ENCODE results near the gene MCRIP2.
A peak's percentile ranks its signal among the peaks of the same experiment; 100 is the strongest.
"Not testable (repeated sequence)": the region's sequence is repeated elsewhere in the genome, so short reads cannot be mapped to it uniquely, and the experiment has no call there.

The MCRIP2 gene

DNA sequence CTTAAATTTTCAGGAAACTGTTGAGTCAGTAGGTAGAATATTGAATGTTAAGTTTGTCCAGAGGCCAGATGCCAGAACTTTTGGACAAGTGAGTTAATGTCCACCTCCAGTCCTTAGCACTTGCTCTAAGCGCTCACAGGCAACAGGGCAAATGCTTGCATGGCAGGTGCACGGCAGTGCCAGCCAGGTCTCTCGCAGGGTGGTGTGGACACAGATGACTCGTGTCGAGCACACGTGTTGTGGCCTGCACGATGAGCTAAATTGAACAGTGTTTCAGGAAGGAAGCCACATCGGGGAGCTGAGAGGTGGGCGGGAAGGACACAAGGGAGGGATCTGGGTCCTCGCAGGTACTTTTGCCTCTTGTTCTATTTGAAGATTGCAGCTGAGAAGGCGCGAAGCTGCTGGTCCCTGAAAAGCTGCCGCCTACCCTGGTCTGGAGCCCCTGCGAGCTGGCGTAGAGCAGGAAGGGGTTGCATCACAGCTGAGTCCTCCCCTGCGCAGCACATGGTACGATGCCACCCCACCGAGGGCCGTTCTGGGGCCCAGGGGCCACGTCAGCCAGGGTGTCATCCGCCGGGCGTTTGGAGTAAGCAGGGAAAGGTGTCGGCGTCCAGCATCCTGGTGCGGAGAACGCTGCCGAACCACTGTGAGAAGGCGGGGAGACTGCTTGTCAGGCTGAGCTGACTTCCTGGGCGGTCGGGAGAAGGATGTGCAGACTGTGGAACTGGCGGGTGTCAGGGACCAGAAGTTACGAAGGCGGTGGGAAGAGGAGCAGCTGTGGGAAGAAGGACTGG is 45.5 kb upstream of the MCRIP2 start:
- no peak for DNase-seq (ENCODE audit: low read depth)
- H3K4me3 ChIP-seq (ENCODE audit: low read depth, low read length), result no peak overlapping the region
- TF ChIP-seq, protein P1, sequence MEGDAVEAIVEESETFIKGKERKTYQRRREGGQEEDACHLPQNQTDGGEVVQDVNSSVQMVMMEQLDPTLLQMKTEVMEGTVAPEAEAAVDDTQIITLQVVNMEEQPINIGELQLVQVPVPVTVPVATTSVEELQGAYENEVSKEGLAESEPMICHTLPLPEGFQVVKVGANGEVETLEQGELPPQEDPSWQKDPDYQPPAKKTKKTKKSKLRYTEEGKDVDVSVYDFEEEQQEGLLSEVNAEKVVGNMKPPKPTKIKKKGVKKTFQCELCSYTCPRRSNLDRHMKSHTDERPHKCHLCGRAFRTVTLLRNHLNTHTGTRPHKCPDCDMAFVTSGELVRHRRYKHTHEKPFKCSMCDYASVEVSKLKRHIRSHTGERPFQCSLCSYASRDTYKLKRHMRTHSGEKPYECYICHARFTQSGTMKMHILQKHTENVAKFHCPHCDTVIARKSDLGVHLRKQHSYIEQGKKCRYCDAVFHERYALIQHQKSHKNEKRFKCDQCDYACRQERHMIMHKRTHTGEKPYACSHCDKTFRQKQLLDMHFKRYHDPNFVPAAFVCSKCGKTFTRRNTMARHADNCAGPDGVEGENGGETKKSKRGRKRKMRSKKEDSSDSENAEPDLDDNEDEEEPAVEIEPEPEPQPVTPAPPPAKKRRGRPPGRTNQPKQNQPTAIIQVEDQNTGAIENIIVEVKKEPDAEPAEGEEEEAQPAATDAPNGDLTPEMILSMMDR (IDR thresholded peaks at IDR 0.05; ENCODE audit: control insufficient read depth, extremely low read depth, insufficient read depth), result no peak

DNA sequence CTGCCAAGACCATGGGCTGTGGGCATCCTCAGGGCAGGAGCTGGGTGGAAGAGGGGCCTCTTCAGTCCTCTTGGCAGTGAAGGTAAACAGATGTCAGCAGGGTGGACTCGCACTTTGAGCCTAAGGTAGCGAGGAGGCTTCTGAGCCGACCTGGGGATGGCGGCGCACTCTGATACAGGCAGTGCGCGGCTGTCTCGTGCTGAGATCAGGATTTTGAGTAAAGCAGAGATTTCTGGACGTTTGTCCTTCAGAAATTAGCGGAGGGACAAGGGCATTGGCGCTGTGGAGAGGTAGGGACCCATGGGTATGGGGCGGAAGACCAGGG is 44.9 kb upstream of the MCRIP2 start:
- H3K4me3 ChIP-seq (ENCODE audit: low read depth, low read length), result no peak overlapping the region
- DNase-seq (ENCODE audit: low read depth), result no peak
- TF ChIP-seq, protein P1 (IDR thresholded peaks at IDR 0.05; ENCODE audit: control insufficient read depth, extremely low read depth, insufficient read depth), result no peak

DNA sequence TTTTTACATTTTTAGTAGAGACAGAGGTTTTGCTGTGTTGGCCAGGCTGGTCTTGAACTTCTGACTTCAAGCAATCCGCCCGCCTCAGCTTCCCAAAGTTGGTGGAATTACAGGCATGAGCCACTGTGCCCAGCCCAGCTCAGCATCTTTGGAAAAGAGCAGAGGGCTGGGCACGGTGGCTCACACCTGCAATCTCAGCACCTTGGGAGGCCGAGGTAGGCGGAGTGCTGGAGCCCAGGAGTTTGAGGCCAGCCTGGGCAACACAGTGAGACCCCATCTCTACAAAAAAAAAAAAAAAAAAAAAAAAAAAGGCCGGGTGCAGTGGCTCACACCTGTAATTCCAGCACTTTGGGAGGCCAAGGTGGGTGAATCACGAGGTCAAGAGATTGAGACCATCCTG is 44.0 kb upstream of the MCRIP2 start:
- DNase-seq (ENCODE audit: low read depth); H3K4me3 ChIP-seq (ENCODE audit: low read depth, low read length): not testable (repeated sequence)

DNA sequence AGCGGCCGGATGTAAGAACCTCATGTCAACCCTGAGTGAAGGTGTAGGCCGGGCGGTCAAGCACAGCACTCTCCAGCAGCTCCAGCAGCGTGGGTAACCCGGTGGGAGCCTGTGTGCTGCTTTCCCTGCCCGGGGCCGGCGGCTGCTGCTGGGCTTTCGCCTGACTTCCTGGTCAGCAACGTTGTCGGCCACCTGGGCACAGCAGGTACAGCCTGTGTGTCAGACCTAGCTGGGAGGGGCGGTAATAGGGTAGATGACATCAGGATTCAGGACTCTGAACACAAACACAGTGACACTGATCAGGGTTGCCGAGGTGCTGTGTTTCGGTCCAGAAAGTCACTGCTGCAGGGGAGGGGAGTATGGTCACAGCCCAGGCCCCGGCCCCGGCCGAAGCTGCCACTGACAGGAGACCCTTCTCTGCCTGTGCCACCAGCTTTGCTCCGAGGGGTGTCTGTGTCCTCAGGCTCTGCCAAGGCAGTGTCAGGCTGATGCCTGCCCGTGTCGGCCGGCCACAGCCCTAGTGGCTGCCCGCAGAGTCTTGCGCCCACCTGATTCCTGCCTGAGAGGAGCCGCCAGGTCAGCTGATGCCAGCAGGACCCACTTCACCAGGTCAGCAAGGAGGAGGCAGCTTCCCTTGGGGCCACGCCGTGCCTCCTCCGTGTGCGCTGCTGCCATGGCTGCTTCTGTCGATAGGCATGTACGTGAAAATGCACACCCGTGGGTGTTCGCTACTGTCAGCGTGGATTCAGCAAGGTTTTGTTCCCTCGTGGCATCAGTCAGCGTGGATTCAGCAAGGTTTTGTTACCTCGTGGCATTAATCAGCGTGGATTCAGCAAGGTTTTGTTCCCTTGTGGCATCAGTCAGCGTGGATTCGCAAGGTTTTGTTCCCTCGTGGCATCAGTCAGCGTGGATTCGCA is 42.5 kb upstream of the MCRIP2 start:
- DNase-seq (ENCODE audit: low read depth), result no peak
- TF ChIP-seq, protein P1 (IDR thresholded peaks at IDR 0.05; ENCODE audit: control insufficient read depth, extremely low read depth, insufficient read depth), result no peak
- H3K4me3 ChIP-seq (ENCODE audit: low read depth, low read length), result no peak overlapping the region

DNA sequence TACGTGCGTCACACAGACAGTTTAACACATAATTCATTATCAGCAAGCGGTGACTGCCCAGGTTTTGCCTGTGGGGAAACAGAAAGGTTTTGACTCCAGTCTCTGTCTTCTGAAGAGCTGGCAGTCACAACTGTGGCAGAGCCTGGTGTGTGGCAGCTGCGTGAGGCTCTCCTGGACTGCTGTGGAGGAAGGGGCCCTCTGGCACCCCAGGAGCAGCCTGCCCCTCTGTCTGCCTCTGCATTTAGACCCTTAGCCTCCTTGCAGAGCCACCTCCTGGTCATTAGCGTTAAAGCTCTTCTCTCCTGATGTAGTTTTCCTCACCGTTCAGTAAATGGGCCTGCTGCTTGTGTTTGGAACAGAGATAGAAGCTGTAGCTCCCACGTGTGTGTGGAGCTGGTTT is 40.8 kb upstream of the MCRIP2 start:
- no peak overlapping the region for H3K4me3 ChIP-seq (ENCODE audit: low read depth, low read length)
- no peak for DNase-seq (ENCODE audit: low read depth)
- TF ChIP-seq, protein P1 (IDR thresholded peaks at IDR 0.05; ENCODE audit: control insufficient read depth, extremely low read depth, insufficient read depth), result peak; percentile 37

DNA sequence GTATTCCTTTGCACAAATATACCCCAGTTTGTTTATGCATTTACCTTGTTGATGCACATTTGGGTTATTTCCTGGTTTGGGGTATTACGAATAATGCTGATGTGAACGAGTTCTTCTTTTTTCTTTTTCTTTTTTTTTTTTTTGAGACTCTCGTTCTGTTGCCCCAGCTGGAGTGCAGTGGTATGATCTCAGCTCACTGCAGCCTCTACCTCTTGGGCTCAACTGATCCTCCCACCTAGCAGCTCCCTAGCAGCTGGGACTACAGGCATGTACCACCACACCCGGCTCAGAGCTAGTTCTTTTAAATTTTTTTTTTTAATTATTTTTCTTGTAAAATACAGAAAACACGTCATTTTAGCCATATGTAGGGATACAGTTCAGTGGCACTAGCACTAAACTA is 37.7 kb upstream of the MCRIP2 start:
- no peak overlapping the region for H3K4me3 ChIP-seq (ENCODE audit: low read depth, low read length)
- DNase-seq (ENCODE audit: low read depth), result no peak
- TF ChIP-seq, protein P1 (IDR thresholded peaks at IDR 0.05; ENCODE audit: control insufficient read depth, extremely low read depth, insufficient read depth), result no peak

DNA sequence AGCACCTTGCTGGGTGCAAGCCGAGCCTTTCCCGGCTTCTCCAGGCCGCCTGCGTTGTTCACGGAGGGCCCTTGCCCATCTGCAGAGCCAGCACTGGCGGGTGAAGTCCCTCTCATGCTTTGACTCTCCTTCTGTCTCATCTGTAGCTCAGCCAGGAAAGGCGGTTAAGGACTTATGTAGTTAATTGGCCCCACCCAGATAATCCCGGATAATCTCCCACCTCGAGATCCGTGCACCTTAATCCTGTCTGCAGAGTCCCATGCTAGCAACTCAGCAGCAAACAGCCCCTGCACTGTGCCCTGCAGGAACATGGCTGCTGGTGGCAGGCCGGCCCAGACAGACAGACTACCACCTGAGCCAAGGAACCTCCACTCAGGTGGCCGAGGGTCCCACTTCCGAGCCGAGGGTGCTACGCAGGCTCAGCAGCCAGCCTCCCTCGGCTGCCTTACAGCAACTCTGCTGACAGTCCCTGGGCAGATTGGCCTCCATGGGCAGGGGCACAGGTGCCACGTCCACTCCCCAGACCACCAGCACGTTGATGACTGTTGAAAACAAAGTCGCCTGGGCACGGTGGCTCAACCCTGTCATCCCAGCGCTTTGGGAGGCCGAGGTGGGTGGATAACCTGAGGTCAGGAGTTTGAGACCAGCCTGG is 34.8 kb upstream of the MCRIP2 start:
- H3K4me3 ChIP-seq (ENCODE audit: low read depth, low read length), result no peak overlapping the region
- no peak for DNase-seq (ENCODE audit: low read depth)
- TF ChIP-seq, protein P1 (IDR thresholded peaks at IDR 0.05; ENCODE audit: control insufficient read depth, extremely low read depth, insufficient read depth), result no peak

Measured in LNCaP clone FGC (cell line).